H9 (cell line): Measurements from ENCODE around the gene PRDM5. TPM values are rescaled to one million over a fixed set of nuclear protein-coding genes. Genes with fewer than 3 reads are reported as not detected.

ENCODE experiments used
- DNase-seq: peaks from one replicate; pipeline ENCODE4 v3.0.0-alpha.2; 2017
- H2AFZ ChIP-seq: one replicate; pipeline ENCODE4 v1.6.1; 2013; ENCODE audit warnings: mild to moderate bottlenecking, low read length, control low read depth, moderate library complexity
- H2AK5ac ChIP-seq: 2 replicates; pipeline ENCODE4 v1.6.1; 2013; ENCODE audit warnings: low read length, control low read depth, mixed read lengths; ENCODE audit not compliant: insufficient read length
- H2BK120ac ChIP-seq: one replicate; pipeline ENCODE4 v1.6.1; 2013; ENCODE audit warnings: low read depth, mild to moderate bottlenecking, low read length, control low read depth, inconsistent platforms; ENCODE audit not compliant: poor library complexity, severe bottlenecking
- H2BK12ac ChIP-seq: 2 replicates; pipeline ENCODE4 v1.6.1; 2013; ENCODE audit warnings: low read length, control low read depth, mixed read lengths, low read depth; ENCODE audit not compliant: insufficient read length
- H2BK15ac ChIP-seq: 2 replicates; pipeline ENCODE4 v1.6.1; 2013; ENCODE audit warnings: low read depth, low read length, control low read depth
- H2BK20ac ChIP-seq: one replicate; pipeline ENCODE4 v1.6.1; 2013; ENCODE audit warnings: low read depth, mild to moderate bottlenecking, low read length, control low read depth, inconsistent platforms; ENCODE audit not compliant: poor library complexity, severe bottlenecking
- H2BK5ac ChIP-seq: 2 replicates; pipeline ENCODE4 v1.6.1; 2013; ENCODE audit warnings: low read length, control low read depth, mixed read lengths; ENCODE audit not compliant: insufficient read length
- H3K14ac ChIP-seq: 2 replicates; pipeline ENCODE4 v1.6.1; 2013; ENCODE audit warnings: low read length, control low read depth; ENCODE audit not compliant: insufficient read depth
- H3K18ac ChIP-seq: 2 replicates; pipeline ENCODE4 v1.6.1; 2013; ENCODE audit warnings: low read depth, mild to moderate bottlenecking, mixed read lengths, low read length, control low read depth; ENCODE audit not compliant: insufficient read length
- H3K23ac ChIP-seq: 2 replicates; pipeline ENCODE4 v1.6.1; 2013; ENCODE audit warnings: low read length, control low read depth, mixed read lengths, low read depth; ENCODE audit not compliant: insufficient read length
- H3K23me2 ChIP-seq: 2 replicates; pipeline ENCODE4 v1.6.1; 2013; ENCODE audit warnings: low read depth, mild to moderate bottlenecking, mixed read lengths, low read length, control low read depth; ENCODE audit not compliant: insufficient read length, poor library complexity, severe bottlenecking
- H3K27ac ChIP-seq: 2 replicates; pipeline ENCODE4 v1.5.1; 2013; ENCODE audit warnings: low read length, control low read depth, mixed read lengths, low read depth; ENCODE audit not compliant: insufficient read length
- H3K27me3 ChIP-seq: 2 replicates; pipeline ENCODE4 v1.6.1; 2013; ENCODE audit warnings: low read length, control low read depth, inconsistent platforms; ENCODE audit not compliant: insufficient read depth
- H3K4ac ChIP-seq: 2 replicates; pipeline ENCODE4 v1.6.1; 2013; ENCODE audit warnings: low read depth, mild to moderate bottlenecking, control low read depth, inconsistent platforms, low read length, moderate library complexity
- H3K4me1 ChIP-seq: 2 replicates; pipeline ENCODE4 v1.6.1; 2013; ENCODE audit warnings: low read length, control low read depth, inconsistent platforms; ENCODE audit not compliant: insufficient read depth
- H3K4me2 ChIP-seq: 2 replicates; pipeline ENCODE4 v1.6.1; 2013; ENCODE audit warnings: low read length, control low read depth, mixed read lengths; ENCODE audit not compliant: insufficient read length, insufficient read depth
- H3K56ac ChIP-seq: 2 replicates; pipeline ENCODE4 v1.6.1; 2013; ENCODE audit warnings: low read depth, mild to moderate bottlenecking, mixed read lengths, low read length, control low read depth; ENCODE audit not compliant: insufficient read length
- H3K79me1 ChIP-seq: 2 replicates; pipeline ENCODE4 v1.6.1; 2013; ENCODE audit warnings: low read depth, mild to moderate bottlenecking, moderate library complexity, low read length, control low read depth, inconsistent platforms; ENCODE audit not compliant: insufficient read depth, poor library complexity, severe bottlenecking
- H3K79me2 ChIP-seq: 2 replicates; pipeline ENCODE4 v1.6.1; 2013; ENCODE audit warnings: low read length, control low read depth, inconsistent platforms; ENCODE audit not compliant: insufficient read depth
- H3K9ac ChIP-seq: 2 replicates; pipeline ENCODE4 v1.6.1; 2013; ENCODE audit warnings: low read length, control low read depth, mixed read lengths; ENCODE audit not compliant: insufficient read length; ENCODE audit errors: extremely low read depth
- H3K9me3 ChIP-seq: one replicate; pipeline ENCODE4 v1.6.1; 2013; ENCODE audit warnings: low read depth, low read length, inconsistent platforms; ENCODE audit not compliant: control insufficient read depth
- H3T11ph ChIP-seq: one replicate; pipeline ENCODE4 v1.6.1; 2013; ENCODE audit warnings: mild to moderate bottlenecking, low read length, control low read depth, inconsistent platforms
- H4K20me1 ChIP-seq: one replicate; pipeline ENCODE4 v1.6.1; 2013; ENCODE audit not compliant: control insufficient read depth, insufficient read length, insufficient read depth
- H4K5ac ChIP-seq: 2 replicates; pipeline ENCODE4 v1.6.1; 2013; ENCODE audit warnings: low read depth, mild to moderate bottlenecking, mixed read lengths, low read length, control low read depth; ENCODE audit not compliant: insufficient read length
- H4K8ac ChIP-seq: replicated peaks from 2 replicates; pipeline ENCODE4 v1.6.1; 2013; ENCODE audit warnings: low read length, control low read depth, mixed read lengths, low read depth; ENCODE audit not compliant: insufficient read length
- H4K91ac ChIP-seq: 2 replicates; pipeline ENCODE4 v1.6.1; 2013; ENCODE audit warnings: low read depth, mild to moderate bottlenecking, moderate library complexity, mixed read lengths, low read length, control low read depth; ENCODE audit not compliant: insufficient read length
- H3K27ac Mint-ChIP-seq, 3 experiments: 2 replicates in 2 of 3; 3 replicates in 1 of 3; pipeline ENCODE4 v1.8.0; 2020 to 2021; ENCODE audit warnings: mixed read lengths in 3 of 3, mild to moderate bottlenecking in 1 of 3, moderate library complexity in 1 of 3
- H3K27me3 Mint-ChIP-seq: 2 replicates; pipeline ENCODE4 v1.8.0; 2021; ENCODE audit warnings: low read depth, mild to moderate bottlenecking, moderate library complexity, mixed read lengths
- H3K36me3 Mint-ChIP-seq, 3 experiments: 2 replicates in 2 of 3; 3 replicates in 1 of 3; pipeline ENCODE4 v1.8.0; 2020 to 2021; ENCODE audit warnings: low read depth in 3 of 3, mixed read lengths in 3 of 3; ENCODE audit not compliant: insufficient read depth in 1 of 3
- H3K4me1 Mint-ChIP-seq, 2 experiments: 2 replicates each; pipeline ENCODE4 v1.8.0; 2020; ENCODE audit warnings: mixed read lengths in 2 of 2
- H3K4me3 Mint-ChIP-seq, 2 experiments: 2 replicates in 1 of 2; 3 replicates in 1 of 2; pipeline ENCODE4 v1.8.0; 2020 to 2021; ENCODE audit warnings: mild to moderate bottlenecking in 2 of 2, mixed read lengths in 2 of 2, moderate library complexity in 1 of 2
- H3K9me3 Mint-ChIP-seq, 2 experiments: 2 replicates in 1 of 2; 3 replicates in 1 of 2; pipeline ENCODE4 v1.8.0; 2020; ENCODE audit warnings: mild to moderate bottlenecking in 2 of 2, mixed read lengths in 2 of 2, moderate library complexity in 1 of 2
- CTCF ChIP-seq: fragments of 200-600 bp; sonication (generic); conservative IDR thresholded peaks from 3 replicates; pipeline ENCODE4 v1.8.0; 2021; ENCODE audit warnings: antibody characterized with exemption, mild to moderate bottlenecking
- WGBS: extraction: QIAGEN DNeasy Blood & Tissue Kit; methylation state at CpG from one replicate; pipeline ENCODE4 v1.1.7; 2013; ENCODE audit warnings: missing lambda C conversion rate, low lambda C conversion rate, mixed read lengths; ENCODE audit not compliant: insufficient read length; ENCODE audit errors: extremely low coverage; 5-methylcytosine and 5-hydroxymethylcytosine counted together
- total RNA-seq: library from RNA; stranded (reverse); gene quantifications from 2 replicates; pipeline ENCODE4 v1.2.1, GENCODE V29; 2021

Gene PRDM5
- total RNA-seq, 1 experiment from 2014 or later, result 21.7 TPM

- no peak for DNase-seq
- no peak overlapping the region for H3K27ac ChIP-seq
- peaks cover 4% of the 10 kb centered on the region; the same call in 1 of the 2 replicates for H3K79me2 ChIP-seq
- no peak overlapping the region for H2AFZ ChIP-seq
- H3K14ac ChIP-seq, result no peak overlapping the region
- H2BK120ac ChIP-seq, result no peak overlapping the region
- no peak overlapping the region for H4K8ac ChIP-seq
- no peak overlapping the region for H3K18ac ChIP-seq
- no peaks in the 10 kb centered on the region for H3K9me3 ChIP-seq
- H3K27me3 ChIP-seq, result no peaks in the 10 kb centered on the region
- no peak; the same call in 2 of the 3 replicates for TF ChIP-seq CTCF
- H2BK20ac ChIP-seq, result no peak overlapping the region
- peak overlapping the region in 2 of 3 experiments; percentile 39 to 40; a peak in 3 of 7 replicates for H3K27ac Mint-ChIP-seq
- no peak overlapping the region for H4K5ac ChIP-seq
- no peak overlapping the region for H2BK5ac ChIP-seq
- no peaks in the 10 kb centered on the region for H4K20me1 ChIP-seq
- H3K36me3 Mint-ChIP-seq, result peaks cover 0 to 4% (median 0%) of the 10 kb centered on the region in 3 experiments; a peak in 3 of 7 replicates
- H3K4me2 ChIP-seq, result no peak overlapping the region
- H2BK15ac ChIP-seq, result no peak overlapping the region
- peaks cover 3% of the 10 kb centered on the region for H3K79me1 ChIP-seq
- no peak overlapping the region for H3K23ac ChIP-seq
- H3K9me3 Mint-ChIP-seq, result no peaks in the 10 kb centered on the region
- H3K9ac ChIP-seq, result no peak overlapping the region
- H3K4me1 ChIP-seq, result no peaks in the 10 kb centered on the region; the same call in 1 of the 2 replicates
- H4K91ac ChIP-seq, result no peak overlapping the region
- H3K23me2 ChIP-seq, result peaks cover 8% of the 10 kb centered on the region
- H3T11ph ChIP-seq, result no peak overlapping the region
- H3K4me3 Mint-ChIP-seq, result no peak overlapping the region
- H2BK12ac ChIP-seq, result no peak overlapping the region
- H3K56ac ChIP-seq, result no peak overlapping the region
- peaks cover 55 to 60% of the 10 kb centered on the region in 2 experiments for H3K4me1 Mint-ChIP-seq
- H3K27me3 Mint-ChIP-seq, result no peaks in the 10 kb centered on the region; the same call in 1 of the 2 replicates
- WGBS, result no CpG with 5 or more reads among the region's 1 CpG
- no peak overlapping the region for H2AK5ac ChIP-seq
- no peak overlapping the region for H3K4ac ChIP-seq
Measured at GRCh38 chr4:120919358-120919757, 3.2 kb downstream of the PRDM5 start.
